Metanephros (tissue), 2 donors: ENCODE measurements around the gene ARID4A. TPM values are rescaled to one million over a fixed set of nuclear protein-coding genes. Genes with fewer than 3 reads are reported as not detected.

Source experiments
- small RNA-seq: library from RNA; depleted of rRNA; stranded (forward); fragments of <200 nt; gene quantifications from one replicate; pipeline ENCODE3, GENCODE V24; 2014; ENCODE audit warnings: low replicate concordance
- total RNA-seq: library from RNA; depleted of rRNA; stranded (reverse); fragments of >200 nt; gene quantifications from one replicate; pipeline ENCODE4 v1.2.3, GENCODE V29; 2014

ARID4A gene, protein sequence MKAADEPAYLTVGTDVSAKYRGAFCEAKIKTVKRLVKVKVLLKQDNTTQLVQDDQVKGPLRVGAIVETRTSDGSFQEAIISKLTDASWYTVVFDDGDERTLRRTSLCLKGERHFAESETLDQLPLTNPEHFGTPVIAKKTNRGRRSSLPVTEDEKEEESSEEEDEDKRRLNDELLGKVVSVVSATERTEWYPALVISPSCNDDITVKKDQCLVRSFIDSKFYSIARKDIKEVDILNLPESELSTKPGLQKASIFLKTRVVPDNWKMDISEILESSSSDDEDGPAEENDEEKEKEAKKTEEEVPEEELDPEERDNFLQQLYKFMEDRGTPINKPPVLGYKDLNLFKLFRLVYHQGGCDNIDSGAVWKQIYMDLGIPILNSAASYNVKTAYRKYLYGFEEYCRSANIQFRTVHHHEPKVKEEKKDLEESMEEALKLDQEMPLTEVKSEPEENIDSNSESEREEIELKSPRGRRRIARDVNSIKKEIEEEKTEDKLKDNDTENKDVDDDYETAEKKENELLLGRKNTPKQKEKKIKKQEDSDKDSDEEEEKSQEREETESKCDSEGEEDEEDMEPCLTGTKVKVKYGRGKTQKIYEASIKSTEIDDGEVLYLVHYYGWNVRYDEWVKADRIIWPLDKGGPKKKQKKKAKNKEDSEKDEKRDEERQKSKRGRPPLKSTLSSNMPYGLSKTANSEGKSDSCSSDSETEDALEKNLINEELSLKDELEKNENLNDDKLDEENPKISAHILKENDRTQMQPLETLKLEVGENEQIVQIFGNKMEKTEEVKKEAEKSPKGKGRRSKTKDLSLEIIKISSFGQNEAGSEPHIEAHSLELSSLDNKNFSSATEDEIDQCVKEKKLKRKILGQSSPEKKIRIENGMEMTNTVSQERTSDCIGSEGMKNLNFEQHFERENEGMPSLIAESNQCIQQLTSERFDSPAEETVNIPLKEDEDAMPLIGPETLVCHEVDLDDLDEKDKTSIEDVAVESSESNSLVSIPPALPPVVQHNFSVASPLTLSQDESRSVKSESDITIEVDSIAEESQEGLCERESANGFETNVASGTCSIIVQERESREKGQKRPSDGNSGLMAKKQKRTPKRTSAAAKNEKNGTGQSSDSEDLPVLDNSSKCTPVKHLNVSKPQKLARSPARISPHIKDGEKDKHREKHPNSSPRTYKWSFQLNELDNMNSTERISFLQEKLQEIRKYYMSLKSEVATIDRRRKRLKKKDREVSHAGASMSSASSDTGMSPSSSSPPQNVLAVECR
- total RNA-seq = 21.1 TPM

DNA sequence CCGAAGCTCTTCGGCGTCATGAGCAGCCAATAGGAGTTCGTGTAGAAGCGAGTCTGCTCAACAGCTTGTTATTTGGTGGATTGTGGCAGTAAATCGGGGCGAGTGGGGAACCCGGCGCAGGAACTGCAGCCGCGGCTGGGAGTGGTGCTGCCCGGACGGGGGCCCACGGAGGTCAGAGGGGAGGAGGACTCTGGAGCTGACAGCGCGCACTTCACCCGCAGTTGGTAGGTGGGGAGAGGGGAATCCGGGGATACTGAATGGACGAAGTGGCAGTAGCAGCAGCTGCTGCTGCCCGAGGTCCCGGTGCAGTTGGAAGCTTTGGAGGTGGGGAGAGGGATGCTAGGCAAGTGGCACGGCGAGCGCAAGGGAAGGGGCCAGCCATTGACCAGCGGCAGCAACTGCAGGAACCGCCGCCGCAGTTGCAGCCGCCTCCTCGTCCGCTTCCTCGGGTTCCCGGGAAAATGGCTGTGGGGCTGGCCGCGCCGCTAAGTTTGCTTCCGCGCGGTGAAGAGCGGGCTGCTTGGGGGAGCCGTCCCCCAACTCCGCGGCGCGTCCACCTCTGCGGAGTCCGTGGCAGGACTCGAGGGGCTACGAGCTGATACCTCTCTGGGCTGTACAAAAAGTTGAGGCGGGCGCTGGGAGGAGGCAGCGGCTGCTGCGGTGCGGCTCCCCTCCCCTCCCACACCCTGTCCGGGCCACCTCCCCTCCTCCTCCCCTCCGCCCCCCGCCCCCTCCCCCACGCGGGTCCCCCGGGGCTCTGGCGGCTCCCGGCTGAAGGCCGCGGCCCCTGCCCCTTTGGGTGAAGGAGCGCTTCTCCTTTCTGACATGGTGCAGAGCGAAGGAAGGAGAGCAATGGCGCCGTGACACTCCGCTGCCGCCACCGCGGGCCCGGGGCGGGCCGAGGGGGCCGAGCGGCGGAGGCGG, at the start of gene ARID4A:
Gene ARID4A, plus strand, starts transcription at position 79 of the 924 bp plus-strand sequence. CDS start 1,300 bp downstream, outside the sequence.

DNA sequence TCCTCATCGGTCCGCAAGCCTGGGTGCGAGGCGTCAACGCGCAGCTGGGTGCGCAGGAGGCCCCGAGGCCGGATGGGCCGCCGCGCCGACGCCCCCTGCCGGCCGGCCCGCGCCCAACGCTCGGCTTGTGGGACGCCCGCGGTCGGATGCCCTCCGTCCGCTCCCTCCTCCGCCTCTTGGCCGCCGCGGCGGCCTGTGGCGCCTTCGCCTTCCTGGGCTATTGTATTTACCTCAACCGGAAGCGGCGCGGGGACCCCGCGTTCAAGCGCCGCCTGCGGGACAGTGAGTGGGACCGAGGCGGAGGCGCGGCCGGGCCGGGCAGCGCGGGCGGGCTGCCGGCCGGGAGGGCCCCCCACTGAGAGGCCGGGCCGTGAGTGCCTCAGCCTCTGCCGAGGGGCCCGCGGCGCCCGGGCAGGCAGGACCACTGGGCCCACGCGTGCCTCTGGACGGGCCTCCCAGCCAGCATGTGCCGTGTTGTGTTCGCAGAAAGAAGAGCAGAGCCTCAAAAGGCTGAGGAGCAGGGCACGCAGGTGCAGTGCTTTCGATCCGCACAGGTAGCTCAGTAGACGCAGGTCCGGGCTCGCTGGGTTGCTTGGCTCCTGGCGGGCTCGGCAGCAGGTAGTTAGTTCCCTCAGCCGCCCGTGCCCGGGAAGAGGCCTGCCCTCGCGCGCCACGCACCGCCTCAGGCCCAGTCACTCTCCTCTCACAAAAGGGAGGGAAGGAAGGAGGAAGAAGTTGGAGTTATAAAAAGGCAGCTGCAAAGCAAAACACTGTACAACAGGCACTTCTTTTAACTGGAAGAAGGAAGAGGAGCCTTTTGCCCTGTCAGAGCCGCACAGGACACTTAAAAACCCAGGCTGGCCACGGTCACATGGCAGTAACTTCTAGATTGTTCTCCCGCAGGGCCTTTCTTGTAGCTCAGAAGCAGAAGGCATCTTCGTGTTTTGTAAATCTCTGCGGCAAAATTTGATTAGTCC, 97.7 kb downstream of the ARID4A start, which contains the start of gene TOMM20L:
Gene TOMM20L, plus strand, starts transcription at position 119 of the 977 bp plus-strand sequence. Its CDS starts 28 bp downstream, at position 147.

Small RNA genes lying within 50 kb of the gene (small RNA-seq; reads per million reads assigned to genes)
- not detected for gene RNU6-341P

Other genes starting within 250 kb of the ARID4A start
- gene ARMH4, start 146.3 kb upstream of the ARID4A start, total RNA-seq = 38.0 TPM
- gene ACTR10, start 98.4 kb upstream of the ARID4A start, total RNA-seq = 46.0 TPM
- gene PSMA3, start 53.7 kb upstream of the ARID4A start, total RNA-seq = 46.1 TPM
- gene TOMM20L, start 97.4 kb downstream of the ARID4A start, total RNA-seq = not detected
- 24.3 TPM for gene TIMM9, start 129.0 kb downstream of the ARID4A start, total RNA-seq
- 21.2 TPM for gene KIAA0586, start 129.2 kb downstream of the ARID4A start, total RNA-seq